Vagina (tissue), 2 donors: ENCODE results near the gene SLC28A1.

Experiments used
- POLR2A ChIP-seq, 2 donors: fragments of 450-650 bp; IDR thresholded peaks; one replicate each; pipeline ENCODE4 v1.6.1; 2017; ENCODE audit warnings: antibody characterized with exemption in 2 of 2, mild to moderate bottlenecking in 2 of 2, moderate library complexity in 2 of 2
- TF ChIP-seq, protein P1 (sequence below), 3 experiments: fragments of 450-650 bp in 2 of 3; fragments of 200-600 bp in 1 of 3; sonication (generic) in 1 of 3; IDR thresholded peaks; one replicate each; pipeline ENCODE4 v1.5.1; 2017 to 2019; ENCODE audit warnings: antibody characterized with exemption in 3 of 3, mild to moderate bottlenecking in 2 of 3, moderate library complexity in 2 of 3

DNA sequence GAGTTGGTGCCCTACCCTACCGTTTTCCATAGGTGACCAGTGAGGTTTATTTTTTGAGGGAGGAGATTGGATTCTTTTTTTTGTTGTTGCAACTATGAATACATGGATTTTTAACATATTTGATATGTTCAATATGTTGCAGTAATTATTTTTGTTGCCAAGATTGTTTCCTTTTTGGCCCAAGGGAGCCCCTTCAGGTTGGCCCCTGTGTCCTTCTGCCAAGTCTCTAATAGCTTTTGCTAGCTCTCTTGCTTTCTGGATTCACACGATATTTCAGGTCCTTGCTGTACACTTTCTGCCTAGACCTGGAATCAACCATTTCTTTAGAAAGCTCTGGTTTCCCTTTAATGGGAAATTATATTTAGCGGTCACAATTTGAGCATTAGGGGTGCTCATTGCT is 22.7 kb upstream of the SLC28A1 start:
- TF ChIP-seq, protein P1, sequence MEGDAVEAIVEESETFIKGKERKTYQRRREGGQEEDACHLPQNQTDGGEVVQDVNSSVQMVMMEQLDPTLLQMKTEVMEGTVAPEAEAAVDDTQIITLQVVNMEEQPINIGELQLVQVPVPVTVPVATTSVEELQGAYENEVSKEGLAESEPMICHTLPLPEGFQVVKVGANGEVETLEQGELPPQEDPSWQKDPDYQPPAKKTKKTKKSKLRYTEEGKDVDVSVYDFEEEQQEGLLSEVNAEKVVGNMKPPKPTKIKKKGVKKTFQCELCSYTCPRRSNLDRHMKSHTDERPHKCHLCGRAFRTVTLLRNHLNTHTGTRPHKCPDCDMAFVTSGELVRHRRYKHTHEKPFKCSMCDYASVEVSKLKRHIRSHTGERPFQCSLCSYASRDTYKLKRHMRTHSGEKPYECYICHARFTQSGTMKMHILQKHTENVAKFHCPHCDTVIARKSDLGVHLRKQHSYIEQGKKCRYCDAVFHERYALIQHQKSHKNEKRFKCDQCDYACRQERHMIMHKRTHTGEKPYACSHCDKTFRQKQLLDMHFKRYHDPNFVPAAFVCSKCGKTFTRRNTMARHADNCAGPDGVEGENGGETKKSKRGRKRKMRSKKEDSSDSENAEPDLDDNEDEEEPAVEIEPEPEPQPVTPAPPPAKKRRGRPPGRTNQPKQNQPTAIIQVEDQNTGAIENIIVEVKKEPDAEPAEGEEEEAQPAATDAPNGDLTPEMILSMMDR (IDR thresholded peaks at IDR 0.05): no peak
- no peak for TF ChIP-seq POLR2A (IDR thresholded peaks at IDR 0.05)
